K562 (cell line): ENCODE data around the gene ERCC6L. TPM values are rescaled to one million over a fixed set of nuclear protein-coding genes. Genes with fewer than 3 reads are reported as not detected.

ENCODE experiments used
- BCL6 ChIP-seq: fragments of 250-450 bp; sonication (Bioruptor Pico); IDR thresholded peaks from 2 replicates; pipeline ENCODE4 v1.4.0; 2020
- ETV6 ChIP-seq, 3 experiments: fragments of 150-350 bp in 1 of 3; sonication (generic) in 1 of 3; formaldehyde crosslinking in 1 of 3; IDR thresholded peaks; 2 replicates each; pipeline versions ENCODE4 v1.6.1 to v1.8.0; 2014 to 2022; ENCODE audit warnings: borderline replicate concordance in 2 of 3, low read depth in 2 of 3, antibody characterized with exemption in 1 of 3, low read length in 1 of 3, mild to moderate bottlenecking in 1 of 3, missing genetic modification reagents in 1 of 3
- MAFK ChIP-seq: IDR thresholded peaks from 2 replicates; pipeline ENCODE4 v1.6.1; 2011; ENCODE audit warnings: low read length, improper control_type of control experiment
- MEIS2 ChIP-seq: fragments of 450-650 bp; IDR thresholded peaks from 2 replicates; pipeline ENCODE4 v1.6.1; 2014; ENCODE audit warnings: mild to moderate bottlenecking; ENCODE audit not compliant: partially characterized antibody
- MIER1 ChIP-seq: fragments of 450-650 bp; IDR thresholded peaks from 2 replicates; pipeline ENCODE4 v1.6.1; 2016; ENCODE audit warnings: antibody characterized with exemption, mild to moderate bottlenecking, low read depth
- MYC ChIP-seq, 2 experiments: fragments of 250-450 bp in 1 of 2; sonication (Bioruptor Pico) in 1 of 2; IDR thresholded peaks; 2 replicates each; pipeline versions ENCODE4 v1.5.1 to v1.6.1; 2012 to 2021; ENCODE audit warnings: low read depth in 2 of 2, borderline replicate concordance in 1 of 2, improper control_type of control experiment in 1 of 2, low read length in 1 of 2, mild to moderate bottlenecking in 1 of 2, moderate library complexity in 1 of 2
- PHB ChIP-seq: fragments of 250-450 bp; sonication (Bioruptor Pico); IDR thresholded peaks from 2 replicates; pipeline ENCODE4 v1.5.0; 2021
- POLR2G ChIP-seq: fragments of 200-400 bp; formaldehyde crosslinking; IDR thresholded peaks from 2 replicates; pipeline ENCODE4 v1.6.1; 2017; ENCODE audit warnings: low read depth, mild to moderate bottlenecking, antibody characterized with exemption, low read length, moderate library complexity
- SETDB1 ChIP-seq: IDR thresholded peaks from one replicate; pipeline ENCODE4 v1.6.1; 2012; ENCODE audit warnings: low read length, control low read depth, inconsistent platforms
- TAF9B ChIP-seq: fragments of 450-650 bp; IDR thresholded peaks from 2 replicates; pipeline ENCODE4 v1.6.1; 2018; ENCODE audit warnings: mild to moderate bottlenecking; ENCODE audit not compliant: partially characterized antibody
- TBP ChIP-seq: optimal IDR thresholded peaks from 2 replicates; pipeline ENCODE3; 2011; ENCODE audit warnings: low read depth, low read length, improper control_type of control experiment
- ZBED1 ChIP-seq: IDR thresholded peaks from 2 replicates; pipeline ENCODE4 v1.6.1; 2014
- ZNF146 ChIP-seq: IDR thresholded peaks from one replicate; pipeline ENCODE4 v1.6.1; 2018; ENCODE audit warnings: missing compliant biosample characterization; ENCODE audit not compliant: unreplicated experiment
- ZNF175 ChIP-seq: fragments of 200-800 bp; sonication (Bioruptor generic); IDR thresholded peaks from 2 replicates; pipeline ENCODE4 v1.6.1; 2016; ENCODE audit warnings: low read depth, mild to moderate bottlenecking, missing genetic modification characterization, missing compliant biosample characterization
- ZNF324 ChIP-seq: fragments of 250-450 bp; sonication (Bioruptor Pico); IDR thresholded peaks from 2 replicates; pipeline ENCODE4 v1.4.0; 2020; ENCODE audit warnings: mild to moderate bottlenecking
- ZNF41 ChIP-seq: fragments of 250-450 bp; sonication (Bioruptor Pico); conservative IDR thresholded peaks from 2 replicates; pipeline ENCODE4 v1.4.0; 2020; ENCODE audit warnings: mild to moderate bottlenecking
- ZNF436 ChIP-seq: fragments of 250-450, 450-650 bp; sonication (Bioruptor Pico); formaldehyde crosslinking; IDR thresholded peaks from 2 replicates; pipeline ENCODE4 v1.7.0; 2020; ENCODE audit warnings: mild to moderate bottlenecking
- polyA plus RNA-seq, 8 experiments: library from polyadenylated mRNA; depleted of rRNA in 4 of 8; stranded (reverse) in 5 of 8; unstranded in 3 of 8; fragments of >200 nt; fragmentation: Nextera tagmentation in 2 of 8; fragmentation: Illumina TruSeq in 1 of 8; extraction: Ambion mirVana in 2 of 8; extraction: Trizol in 1 of 8; gene quantifications; 2 replicates each; pipeline versions ENCODE4 v1.2.1 to v1.2.3, GENCODE V29; 2011 to 2014; ENCODE audit warnings: inconsistent platforms in 1 of 8, missing spikeins in 1 of 8
- total RNA-seq, 7 experiments: library from RNA; depleted of rRNA in 6 of 7; stranded (reverse); fragments of >200 nt in 6 of 7; fragmentation: Illumina TruSeq in 2 of 7; extraction: Trizol in 2 of 7; gene quantifications; 2 replicates each; pipeline versions ENCODE4 v1.2.1 to v1.2.3, GENCODE V29; 2011 to 2021; ENCODE audit warnings: low replicate concordance in 1 of 7
- TF ChIP-seq, protein P1 (sequence below), 2 experiments: fragments of 450-650 bp in 1 of 2; sonication (generic) in 1 of 2; formaldehyde crosslinking; conservative IDR thresholded peaks; 2 replicates each; pipeline versions ENCODE4 v1.4.0 to v1.8.1; 2020 to 2022; ENCODE audit warnings: mild to moderate bottlenecking in 1 of 2, missing genetic modification reagents in 1 of 2
- TF ChIP-seq, protein P2 (sequence below): sonication (generic); formaldehyde crosslinking; IDR thresholded peaks from 2 replicates; pipeline ENCODE4 v1.8.0; 2022; ENCODE audit warnings: mild to moderate bottlenecking, missing genetic modification reagents
- TF ChIP-seq, protein P3 (sequence below), 2 experiments: fragments of 450-650 bp; IDR thresholded peaks; 2 replicates each; pipeline ENCODE4 v1.6.1; 2018; ENCODE audit warnings: mild to moderate bottlenecking in 2 of 2, low read depth in 1 of 2; ENCODE audit not compliant: partially characterized antibody in 2 of 2
- TF ChIP-seq, protein P4 (sequence below): fragments of 250-450 bp; sonication (Bioruptor Pico); IDR thresholded peaks from 2 replicates; pipeline ENCODE4 v1.4.0; 2020; ENCODE audit warnings: mild to moderate bottlenecking

ERCC6L gene
- total and polyA plus RNA-seq, 9 of the 15 experiments (the other 6 are each of a cell fraction or from before 2014, with no cell fraction given) = 6.4 to 17.4 (median 11.9) TPM

DNA sequence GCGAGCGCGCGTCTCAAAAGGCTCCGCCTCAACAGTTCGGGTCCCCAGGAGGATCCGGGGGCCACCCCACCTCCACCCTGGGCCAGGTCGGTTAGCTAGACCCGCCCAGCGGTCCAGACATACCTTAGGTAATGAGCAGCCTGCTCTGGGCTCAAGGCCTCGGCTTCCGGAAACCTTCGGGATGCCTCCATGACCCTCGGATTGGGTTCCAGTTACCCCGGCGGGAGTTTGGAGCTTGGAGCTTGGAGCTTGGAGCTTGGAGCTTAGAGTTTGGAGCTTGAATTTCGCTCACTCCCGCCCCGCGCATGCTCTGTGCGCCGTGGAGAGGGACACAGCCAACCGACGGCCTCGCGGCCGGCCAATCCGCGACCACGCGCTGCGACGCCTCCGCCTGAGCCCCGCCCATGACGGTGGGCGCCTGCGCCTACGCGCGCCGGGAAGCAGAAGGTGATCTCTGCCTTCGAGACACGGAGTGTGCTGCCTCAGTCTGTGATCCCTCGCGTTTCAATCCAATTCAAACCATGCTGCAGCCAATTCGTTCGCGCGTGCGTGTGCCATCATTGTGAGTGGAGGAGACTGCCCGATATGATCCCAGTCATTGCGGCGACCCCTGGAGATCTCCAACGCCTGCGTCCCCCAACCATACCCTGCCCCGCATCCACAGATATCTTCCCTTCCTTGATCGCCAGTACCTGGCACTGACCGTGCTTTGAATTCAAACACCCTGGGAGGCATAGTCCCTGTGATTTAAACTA is at the start of gene ERCC6L (continued):
- TF ChIP-seq TAF9B (peak; percentile 73), ZNF41 (CRISPR knock-in tag) (no peak), POLR2G (peak; percentile 94), ZNF436 (CRISPR knock-in tag) (no peak), BCL6 (no peak), ZNF146 (CRISPR knock-in tag) (no peak), ZBED1 (no peak), SETDB1 (no peak), MIER1 (no peak), MEIS2 (peak; percentile 46), MYC (IDR thresholded peaks at IDR 0.05; ENCODE audit: low read depth, low read length) (peak; percentile 80), MYC (CRISPR knock-in tag; IDR thresholded peaks at IDR 0.05; ENCODE audit: borderline replicate concordance, low read depth) (no peak), ZNF175 (CRISPR knock-in tag) (no peak), MAFK (no peak), PHB (no peak), ETV6 (IDR thresholded peaks at IDR 0.05; ENCODE audit: borderline replicate concordance in 1 of 2, low read depth in 2 of 2, low read length in 1 of 2) (no peak), ETV6 (CRISPR knock-in tag; IDR thresholded peaks at IDR 0.05; ENCODE audit: borderline replicate concordance) (no peak), ZNF324 (CRISPR knock-in tag) (no peak), TBP (peak; percentile 88)
- TF ChIP-seq, protein P1, sequence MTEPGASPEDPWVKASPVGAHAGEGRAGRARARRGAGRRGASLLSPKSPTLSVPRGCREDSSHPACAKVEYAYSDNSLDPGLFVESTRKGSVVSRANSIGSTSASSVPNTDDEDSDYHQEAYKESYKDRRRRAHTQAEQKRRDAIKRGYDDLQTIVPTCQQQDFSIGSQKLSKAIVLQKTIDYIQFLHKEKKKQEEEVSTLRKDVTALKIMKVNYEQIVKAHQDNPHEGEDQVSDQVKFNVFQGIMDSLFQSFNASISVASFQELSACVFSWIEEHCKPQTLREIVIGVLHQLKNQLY (CRISPR knock-in tag; conservative IDR thresholded peaks at IDR 0.05) = no peak
- TF ChIP-seq, protein P2, sequence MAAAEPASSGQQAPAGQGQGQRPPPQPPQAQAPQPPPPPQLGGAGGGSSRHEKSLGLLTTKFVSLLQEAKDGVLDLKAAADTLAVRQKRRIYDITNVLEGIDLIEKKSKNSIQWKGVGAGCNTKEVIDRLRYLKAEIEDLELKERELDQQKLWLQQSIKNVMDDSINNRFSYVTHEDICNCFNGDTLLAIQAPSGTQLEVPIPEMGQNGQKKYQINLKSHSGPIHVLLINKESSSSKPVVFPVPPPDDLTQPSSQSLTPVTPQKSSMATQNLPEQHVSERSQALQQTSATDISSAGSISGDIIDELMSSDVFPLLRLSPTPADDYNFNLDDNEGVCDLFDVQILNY (CRISPR knock-in tag) = no peak
- TF ChIP-seq, protein P3, sequence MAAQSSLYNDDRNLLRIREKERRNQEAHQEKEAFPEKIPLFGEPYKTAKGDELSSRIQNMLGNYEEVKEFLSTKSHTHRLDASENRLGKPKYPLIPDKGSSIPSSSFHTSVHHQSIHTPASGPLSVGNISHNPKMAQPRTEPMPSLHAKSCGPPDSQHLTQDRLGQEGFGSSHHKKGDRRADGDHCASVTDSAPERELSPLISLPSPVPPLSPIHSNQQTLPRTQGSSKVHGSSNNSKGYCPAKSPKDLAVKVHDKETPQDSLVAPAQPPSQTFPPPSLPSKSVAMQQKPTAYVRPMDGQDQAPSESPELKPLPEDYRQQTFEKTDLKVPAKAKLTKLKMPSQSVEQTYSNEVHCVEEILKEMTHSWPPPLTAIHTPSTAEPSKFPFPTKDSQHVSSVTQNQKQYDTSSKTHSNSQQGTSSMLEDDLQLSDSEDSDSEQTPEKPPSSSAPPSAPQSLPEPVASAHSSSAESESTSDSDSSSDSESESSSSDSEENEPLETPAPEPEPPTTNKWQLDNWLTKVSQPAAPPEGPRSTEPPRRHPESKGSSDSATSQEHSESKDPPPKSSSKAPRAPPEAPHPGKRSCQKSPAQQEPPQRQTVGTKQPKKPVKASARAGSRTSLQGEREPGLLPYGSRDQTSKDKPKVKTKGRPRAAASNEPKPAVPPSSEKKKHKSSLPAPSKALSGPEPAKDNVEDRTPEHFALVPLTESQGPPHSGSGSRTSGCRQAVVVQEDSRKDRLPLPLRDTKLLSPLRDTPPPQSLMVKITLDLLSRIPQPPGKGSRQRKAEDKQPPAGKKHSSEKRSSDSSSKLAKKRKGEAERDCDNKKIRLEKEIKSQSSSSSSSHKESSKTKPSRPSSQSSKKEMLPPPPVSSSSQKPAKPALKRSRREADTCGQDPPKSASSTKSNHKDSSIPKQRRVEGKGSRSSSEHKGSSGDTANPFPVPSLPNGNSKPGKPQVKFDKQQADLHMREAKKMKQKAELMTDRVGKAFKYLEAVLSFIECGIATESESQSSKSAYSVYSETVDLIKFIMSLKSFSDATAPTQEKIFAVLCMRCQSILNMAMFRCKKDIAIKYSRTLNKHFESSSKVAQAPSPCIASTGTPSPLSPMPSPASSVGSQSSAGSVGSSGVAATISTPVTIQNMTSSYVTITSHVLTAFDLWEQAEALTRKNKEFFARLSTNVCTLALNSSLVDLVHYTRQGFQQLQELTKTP (IDR thresholded peaks at IDR 0.05; ENCODE audit: low read depth in 1 of 2, partially characterized antibody in 2 of 2) = no peak
- TF ChIP-seq, protein P4, sequence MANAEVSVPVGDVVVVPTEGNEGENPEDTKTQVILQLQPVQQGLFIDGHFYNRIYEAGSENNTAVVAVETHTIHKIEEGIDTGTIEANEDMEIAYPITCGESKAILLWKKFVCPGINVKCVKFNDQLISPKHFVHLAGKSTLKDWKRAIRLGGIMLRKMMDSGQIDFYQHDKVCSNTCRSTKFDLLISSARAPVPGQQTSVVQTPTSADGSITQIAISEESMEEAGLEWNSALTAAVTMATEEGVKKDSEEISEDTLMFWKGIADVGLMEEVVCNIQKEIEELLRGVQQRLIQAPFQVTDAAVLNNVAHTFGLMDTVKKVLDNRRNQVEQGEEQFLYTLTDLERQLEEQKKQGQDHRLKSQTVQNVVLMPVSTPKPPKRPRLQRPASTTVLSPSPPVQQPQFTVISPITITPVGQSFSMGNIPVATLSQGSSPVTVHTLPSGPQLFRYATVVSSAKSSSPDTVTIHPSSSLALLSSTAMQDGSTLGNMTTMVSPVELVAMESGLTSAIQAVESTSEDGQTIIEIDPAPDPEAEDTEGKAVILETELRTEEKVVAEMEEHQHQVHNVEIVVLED = peak; percentile 59; the same call in 1 of the 2 replicates
